HepG2 (cell line): ENCODE data around the gene SMYD5. TPM values are rescaled to one million over a fixed set of nuclear protein-coding genes. Genes with fewer than 3 reads are reported as not detected.

Experiments used
- ARNT ChIP-seq: fragments of 450-650 bp; IDR thresholded peaks from 2 replicates; pipeline ENCODE4 v1.6.1; 2017
- ARNTL ChIP-seq: sonication (generic); formaldehyde crosslinking; IDR thresholded peaks from 2 replicates; pipeline ENCODE4 v1.4.0; 2020; ENCODE audit warnings: mild to moderate bottlenecking, missing genetic modification reagents
- CBFB ChIP-seq: sonication (generic); formaldehyde crosslinking; IDR thresholded peaks from 2 replicates; pipeline ENCODE4 v1.4.0; 2020; ENCODE audit warnings: missing genetic modification reagents
- CENPBD1 ChIP-seq: sonication (generic); formaldehyde crosslinking; IDR thresholded peaks from 2 replicates; pipeline ENCODE4 v1.8.0; 2022; ENCODE audit warnings: missing genetic modification reagents, low read depth, mild to moderate bottlenecking, borderline replicate concordance
- CSRNP1 ChIP-seq: sonication (generic); formaldehyde crosslinking; IDR thresholded peaks from 2 replicates; pipeline ENCODE4 v1.8.1; 2023; ENCODE audit warnings: mild to moderate bottlenecking, missing genetic modification reagents
- DMAP1 ChIP-seq: IDR thresholded peaks from 2 replicates; pipeline ENCODE4 v1.6.1; 2016
- GTF2F1 ChIP-seq: fragments of 150-350 bp; IDR thresholded peaks from 2 replicates; pipeline ENCODE4 v1.6.1; 2014; ENCODE audit warnings: low read length
- GTF3A ChIP-seq: sonication (generic); formaldehyde crosslinking; conservative IDR thresholded peaks from 2 replicates; pipeline ENCODE4 v1.4.0; 2020; ENCODE audit warnings: mild to moderate bottlenecking, missing genetic modification reagents
- GZF1 ChIP-seq: sonication (generic); formaldehyde crosslinking; IDR thresholded peaks from 2 replicates; pipeline ENCODE4 v1.5.1; 2020; ENCODE audit warnings: mild to moderate bottlenecking, missing genetic modification reagents
- HOXA5 ChIP-seq: sonication (generic); formaldehyde crosslinking; IDR thresholded peaks from 2 replicates; pipeline ENCODE4 v1.4.0; 2020; ENCODE audit warnings: missing genetic modification reagents
- IKZF4 ChIP-seq: sonication (generic); formaldehyde crosslinking; IDR thresholded peaks from 2 replicates; pipeline ENCODE4 v1.5.1; 2020; ENCODE audit warnings: borderline replicate concordance, mild to moderate bottlenecking, low read depth, missing genetic modification reagents; ENCODE audit errors: not compliant biosample characterization
- KDM5A ChIP-seq: fragments of 200-600 bp; sonication (generic); IDR thresholded peaks from 2 replicates; pipeline ENCODE4 v1.7.0; 2018; ENCODE audit warnings: antibody characterized with exemption, mild to moderate bottlenecking, low read length, borderline replicate concordance
- NFRKB ChIP-seq: fragments of 450-650 bp; IDR thresholded peaks from 2 replicates; pipeline ENCODE4 v1.6.1; 2017
- PAF1 ChIP-seq: IDR thresholded peaks from 2 replicates; pipeline ENCODE4 v1.6.1; 2016; ENCODE audit warnings: missing genetic modification reagents, missing compliant biosample characterization
- PHB2 ChIP-seq: fragments of 450-650 bp; IDR thresholded peaks from 2 replicates; pipeline ENCODE4 v1.6.1; 2018; ENCODE audit not compliant: partially characterized antibody
- POLR2G ChIP-seq: fragments of 200-400 bp; formaldehyde crosslinking; IDR thresholded peaks from 2 replicates; pipeline ENCODE4 v1.6.1; 2018; ENCODE audit warnings: mild to moderate bottlenecking, low read depth, low read length, moderate library complexity
- PRDM10 ChIP-seq: sonication (generic); formaldehyde crosslinking; IDR thresholded peaks from 2 replicates; pipeline ENCODE4 v1.4.0; 2020; ENCODE audit warnings: low read depth, missing genetic modification reagents
- SIX1 ChIP-seq: sonication (generic); formaldehyde crosslinking; IDR thresholded peaks from 2 replicates; pipeline ENCODE4 v1.4.0; 2020; ENCODE audit warnings: missing genetic modification reagents, borderline replicate concordance
- STAT5B ChIP-seq: sonication (generic); formaldehyde crosslinking; IDR thresholded peaks from 2 replicates; pipeline ENCODE4 v1.4.0; 2020; ENCODE audit warnings: missing genetic modification reagents
- TBX3 ChIP-seq: fragments of 450-650 bp; IDR thresholded peaks from 2 replicates; pipeline ENCODE4 v1.6.1; 2017; ENCODE audit warnings: antibody characterized with exemption, mild to moderate bottlenecking, inconsistent platforms, borderline replicate concordance
- THAP11 ChIP-seq: IDR thresholded peaks from 2 replicates; pipeline ENCODE4 v1.6.1; 2016; ENCODE audit warnings: missing biosample characterization, missing genetic modification reagents
- ZFY ChIP-seq: sonication (generic); formaldehyde crosslinking; IDR thresholded peaks from 2 replicates; pipeline ENCODE4 v1.4.0; 2020; ENCODE audit warnings: missing genetic modification reagents
- ZNF263 ChIP-seq: sonication (generic); formaldehyde crosslinking; IDR thresholded peaks from 2 replicates; pipeline ENCODE4 v1.4.0; 2020; ENCODE audit warnings: missing genetic modification reagents
- ZNF331 ChIP-seq: sonication (generic); formaldehyde crosslinking; IDR thresholded peaks from 2 replicates; pipeline ENCODE4 v1.4.0; 2020; ENCODE audit warnings: missing genetic modification reagents
- ZNF747 ChIP-seq: sonication (generic); formaldehyde crosslinking; IDR thresholded peaks from 2 replicates; pipeline ENCODE4 v1.8.1; 2023; ENCODE audit warnings: missing genetic modification reagents, mild to moderate bottlenecking, borderline replicate concordance
- ZNF816 ChIP-seq: sonication (generic); formaldehyde crosslinking; IDR thresholded peaks from 2 replicates; pipeline ENCODE4 v1.8.0; 2022; ENCODE audit warnings: missing genetic modification reagents, mild to moderate bottlenecking, borderline replicate concordance
- polyA plus RNA-seq, 8 experiments: library from polyadenylated mRNA; depleted of rRNA in 3 of 8; stranded (reverse) in 7 of 8; unstranded in 1 of 8; fragments of >200 nt; fragmentation: Illumina TruSeq in 4 of 8; extraction: Trizol in 4 of 8; gene quantifications; 2 replicates each; pipeline versions ENCODE4 v1.2.1 to v1.2.3, GENCODE V29; 2011 to 2016; ENCODE audit warnings: low read depth in 4 of 8, missing spikeins in 1 of 8, mixed read lengths in 1 of 8; ENCODE audit not compliant: insufficient read depth in 1 of 8
- total RNA-seq, 5 experiments: library from RNA; depleted of rRNA; stranded (reverse); fragments of >200 nt; fragmentation: Illumina TruSeq; extraction: Trizol; gene quantifications; 2 replicates each; pipeline ENCODE4 v1.2.3, GENCODE V29; 2016; ENCODE audit warnings: low read depth in 1 of 5

Gene SMYD5
- total and polyA plus RNA-seq, 2 of the 13 experiments (the other 11 are each of a cell fraction or from before 2014, with no cell fraction given), result 55.8 to 70.4 TPM

- peak; percentile 87 for TF ChIP-seq HOXA5 (CRISPR knock-in tag)
- TF ChIP-seq PRDM10 (CRISPR knock-in tag), result no peak; the same call in 1 of the 2 replicates
- peak; percentile 43; the same call in 1 of the 2 replicates for TF ChIP-seq TBX3
- TF ChIP-seq NFRKB, result no peak
- peak; percentile 73; the same call in 1 of the 2 replicates for TF ChIP-seq ZNF331
- TF ChIP-seq PHB2, result no peak
- no peak for TF ChIP-seq CENPBD1 (CRISPR knock-in tag)
- no peak for TF ChIP-seq ZNF263
- peak; percentile 79 for TF ChIP-seq CBFB (CRISPR knock-in tag)
- no peak for TF ChIP-seq PAF1 (CRISPR knock-in tag)
- peak; percentile 84 for TF ChIP-seq GTF3A (CRISPR knock-in tag)
- no peak for TF ChIP-seq ZNF816 (CRISPR knock-in tag)
- peak; percentile 51; the same call in 1 of the 2 replicates for TF ChIP-seq ZFY (CRISPR knock-in tag)
- TF ChIP-seq GTF2F1, result no peak
- no peak; the same call in 1 of the 2 replicates for TF ChIP-seq CSRNP1 (CRISPR knock-in tag)
- TF ChIP-seq KDM5A, result no peak
- TF ChIP-seq THAP11, result peak; percentile 77
- no peak for TF ChIP-seq GZF1 (CRISPR knock-in tag)
- TF ChIP-seq POLR2G, result no peak
- no peak for TF ChIP-seq ZNF747
- TF ChIP-seq IKZF4 (CRISPR knock-in tag), result no peak
- TF ChIP-seq ARNTL (CRISPR knock-in tag), result peak; percentile 61; the same call in 1 of the 2 replicates
- no peak for TF ChIP-seq ARNT
- TF ChIP-seq STAT5B (CRISPR knock-in tag), result 0 out of 2 replicates have a peak, but pooled peaks have one; percentile 52
- TF ChIP-seq DMAP1 (CRISPR knock-in tag), result peak; percentile 72
- TF ChIP-seq SIX1, result no peak
Observed at GRCh38 chr2:73176881-73177644, 37.0 kb upstream of the SMYD5 start (continued).
